PFSK-1 (cell line): ENCODE data around the gene PLPPR2.

Experiments used
- FOXP2 ChIP-seq: optimal IDR thresholded peaks from 2 replicates; pipeline ENCODE3; 2011; ENCODE audit warnings: borderline replicate concordance, control low read depth, inconsistent platforms; ENCODE audit not compliant: insufficient read depth; ENCODE audit errors: extremely low read length, extremely low read depth
- POLR2AphosphoS5 ChIP-seq: IDR thresholded peaks from 2 replicates; pipeline ENCODE4 v1.6.1; 2012; ENCODE audit warnings: low read depth, mild to moderate bottlenecking, control low read depth, low read length, moderate library complexity
- SIN3A ChIP-seq: IDR thresholded peaks from 2 replicates; pipeline ENCODE4 v1.6.1; 2012; ENCODE audit warnings: mild to moderate bottlenecking, low read length, moderate library complexity, borderline replicate concordance; ENCODE audit not compliant: insufficient read depth
- TAF1 ChIP-seq: IDR thresholded peaks from 2 replicates; pipeline ENCODE4 v1.6.1; 2012; ENCODE audit warnings: low read length, control low read depth, borderline replicate concordance; ENCODE audit not compliant: insufficient read depth
- TF ChIP-seq, protein P1 (sequence below), 2 experiments: IDR thresholded peaks; 2 replicates each; pipeline versions ENCODE4 v1.6.1 to v1.8.0; 2011 to 2012; ENCODE audit warnings: low read depth in 2 of 2, low read length in 2 of 2, control low read depth in 1 of 2, inconsistent platforms in 1 of 2, mild to moderate bottlenecking in 1 of 2, moderate library complexity in 1 of 2; ENCODE audit not compliant: insufficient read depth in 1 of 2

The PLPPR2 gene

DNA sequence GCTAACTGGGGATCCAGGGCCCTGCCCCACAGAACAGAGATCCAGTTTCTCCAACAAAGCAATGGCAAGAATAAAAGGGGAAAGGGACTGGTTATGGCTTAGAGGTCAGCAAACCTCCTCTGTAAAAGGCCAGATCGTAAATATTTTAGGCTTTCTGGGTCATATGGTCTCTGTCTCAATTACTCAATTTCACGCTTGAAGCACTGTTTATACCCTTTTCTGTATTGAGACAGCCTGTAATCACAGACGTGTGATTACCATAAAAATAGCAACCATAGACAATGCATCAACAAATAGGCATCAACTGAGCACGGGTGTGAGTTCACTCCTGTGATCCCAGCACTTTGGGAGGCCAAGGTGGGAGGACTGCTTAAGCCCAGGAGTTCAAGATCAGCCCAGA, 25.1 kb upstream of the PLPPR2 start:
- TF ChIP-seq POLR2AphosphoS5 (no peak), FOXP2 (no peak), SIN3A (no peak), TAF1 (no peak)
- TF ChIP-seq, protein P1, sequence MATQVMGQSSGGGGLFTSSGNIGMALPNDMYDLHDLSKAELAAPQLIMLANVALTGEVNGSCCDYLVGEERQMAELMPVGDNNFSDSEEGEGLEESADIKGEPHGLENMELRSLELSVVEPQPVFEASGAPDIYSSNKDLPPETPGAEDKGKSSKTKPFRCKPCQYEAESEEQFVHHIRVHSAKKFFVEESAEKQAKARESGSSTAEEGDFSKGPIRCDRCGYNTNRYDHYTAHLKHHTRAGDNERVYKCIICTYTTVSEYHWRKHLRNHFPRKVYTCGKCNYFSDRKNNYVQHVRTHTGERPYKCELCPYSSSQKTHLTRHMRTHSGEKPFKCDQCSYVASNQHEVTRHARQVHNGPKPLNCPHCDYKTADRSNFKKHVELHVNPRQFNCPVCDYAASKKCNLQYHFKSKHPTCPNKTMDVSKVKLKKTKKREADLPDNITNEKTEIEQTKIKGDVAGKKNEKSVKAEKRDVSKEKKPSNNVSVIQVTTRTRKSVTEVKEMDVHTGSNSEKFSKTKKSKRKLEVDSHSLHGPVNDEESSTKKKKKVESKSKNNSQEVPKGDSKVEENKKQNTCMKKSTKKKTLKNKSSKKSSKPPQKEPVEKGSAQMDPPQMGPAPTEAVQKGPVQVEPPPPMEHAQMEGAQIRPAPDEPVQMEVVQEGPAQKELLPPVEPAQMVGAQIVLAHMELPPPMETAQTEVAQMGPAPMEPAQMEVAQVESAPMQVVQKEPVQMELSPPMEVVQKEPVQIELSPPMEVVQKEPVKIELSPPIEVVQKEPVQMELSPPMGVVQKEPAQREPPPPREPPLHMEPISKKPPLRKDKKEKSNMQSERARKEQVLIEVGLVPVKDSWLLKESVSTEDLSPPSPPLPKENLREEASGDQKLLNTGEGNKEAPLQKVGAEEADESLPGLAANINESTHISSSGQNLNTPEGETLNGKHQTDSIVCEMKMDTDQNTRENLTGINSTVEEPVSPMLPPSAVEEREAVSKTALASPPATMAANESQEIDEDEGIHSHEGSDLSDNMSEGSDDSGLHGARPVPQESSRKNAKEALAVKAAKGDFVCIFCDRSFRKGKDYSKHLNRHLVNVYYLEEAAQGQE (IDR thresholded peaks at IDR 0.05; ENCODE audit: insufficient read depth in 1 of 2, low read depth in 2 of 2, low read length in 2 of 2): no peak

DNA sequence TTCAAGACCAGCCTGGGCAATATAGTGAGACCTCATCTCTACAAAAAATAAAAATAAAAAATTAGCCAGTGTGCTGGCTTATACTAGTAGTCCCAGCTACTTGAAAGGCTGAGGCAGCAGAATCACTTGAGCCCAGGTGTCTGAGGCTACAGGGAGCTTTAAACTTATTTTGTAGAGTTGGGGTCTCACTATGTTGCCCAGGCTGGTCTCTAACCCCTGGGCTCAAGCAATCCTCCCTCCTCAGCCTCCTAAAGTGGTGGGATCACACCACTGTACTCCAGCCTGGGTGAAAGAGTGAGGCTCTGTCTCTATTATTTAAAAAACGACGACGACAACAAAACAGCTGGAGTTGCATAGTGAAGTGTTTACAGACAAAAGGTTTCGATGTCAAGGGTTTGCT, 23.7 kb upstream of the PLPPR2 start:
- TF ChIP-seq TAF1 (no peak), POLR2AphosphoS5 (no peak), FOXP2 (no peak), SIN3A (no peak)
- TF ChIP-seq, protein P1 (IDR thresholded peaks at IDR 0.05; ENCODE audit: insufficient read depth in 1 of 2, low read depth in 2 of 2, low read length in 2 of 2): no peak

DNA sequence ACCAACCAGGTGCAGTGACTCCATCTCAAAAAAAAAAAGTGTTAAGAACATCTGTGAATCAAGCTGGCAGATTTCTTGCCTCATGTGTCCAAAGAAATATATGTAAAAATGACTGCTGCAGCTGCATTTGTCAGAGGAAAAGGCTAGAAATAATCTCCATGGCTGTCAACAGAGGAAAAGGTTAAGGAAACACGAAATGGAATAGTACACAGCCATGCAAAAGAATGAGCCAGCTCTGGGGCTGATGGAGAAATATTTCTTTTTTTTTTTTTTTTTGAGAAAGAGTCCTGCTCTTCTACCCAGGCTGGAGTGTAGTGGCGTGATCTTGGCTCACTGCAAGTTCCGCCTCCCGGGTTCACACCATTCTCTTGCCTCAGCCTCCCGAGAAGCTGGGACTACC, 22.4 kb upstream of the PLPPR2 start:
- TF ChIP-seq POLR2AphosphoS5: no peak
- no peak for TF ChIP-seq FOXP2
- TF ChIP-seq TAF1: no peak
- no peak for TF ChIP-seq SIN3A
- TF ChIP-seq, protein P1 (IDR thresholded peaks at IDR 0.05; ENCODE audit: insufficient read depth in 1 of 2, low read depth in 2 of 2, low read length in 2 of 2): no peak

DNA sequence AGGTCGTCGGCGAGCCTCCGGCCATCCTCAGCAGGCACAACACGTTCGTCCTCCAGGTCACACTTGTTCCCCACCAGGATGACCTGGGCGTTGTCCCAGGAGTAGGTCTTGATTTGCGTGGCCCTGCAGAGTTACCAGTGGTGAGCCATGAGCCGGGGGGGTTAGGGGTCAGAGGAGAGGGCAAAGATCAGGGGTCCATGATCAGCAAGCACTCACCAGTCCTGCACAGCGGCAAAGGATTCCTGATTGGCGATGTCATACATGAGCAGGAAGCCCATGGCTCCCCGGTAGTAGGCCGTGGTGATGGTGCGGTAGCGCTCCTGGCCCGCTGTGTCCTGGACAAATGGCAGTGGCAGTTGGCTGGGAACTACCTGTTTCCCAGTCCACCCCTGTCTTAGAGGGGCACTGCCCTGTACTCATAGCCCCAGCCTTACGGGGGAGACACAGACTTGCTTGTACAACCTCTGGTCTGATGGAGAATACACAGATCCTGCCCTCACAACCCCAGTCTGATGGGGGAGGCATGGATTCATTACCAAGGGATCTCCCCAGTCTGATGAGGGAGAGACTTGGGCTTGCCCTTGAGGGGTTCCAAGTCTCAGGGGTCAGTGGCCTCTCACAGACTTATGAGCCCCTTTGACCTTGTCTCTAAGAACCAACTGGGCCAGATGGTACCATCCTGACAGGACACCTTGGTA, 19.6 kb upstream of the PLPPR2 start:
- TF ChIP-seq TAF1 (no peak), SIN3A (no peak), FOXP2 (no peak), POLR2AphosphoS5 (no peak)
- TF ChIP-seq, protein P1 (IDR thresholded peaks at IDR 0.05; ENCODE audit: insufficient read depth in 1 of 2, low read depth in 2 of 2, low read length in 2 of 2): no peak

DNA sequence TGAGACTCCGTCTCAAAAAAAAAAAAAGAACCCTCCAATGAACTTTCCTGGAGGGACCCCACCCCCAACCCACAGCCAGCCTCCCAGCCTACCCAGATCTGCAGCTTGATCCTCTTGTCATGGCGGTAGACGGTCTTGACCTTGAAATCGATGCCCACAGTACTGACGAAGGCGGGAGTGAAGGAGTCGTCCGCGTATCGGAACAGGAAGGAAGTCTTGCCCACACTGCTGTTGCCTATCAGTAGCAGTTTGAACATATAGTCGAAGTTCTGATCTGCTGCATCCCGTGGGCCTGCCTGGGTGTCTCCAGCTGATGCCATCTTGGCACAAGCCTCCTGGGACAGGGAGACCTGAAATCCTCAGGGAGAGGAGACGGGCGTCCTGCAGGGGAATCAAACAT, 18.2 kb upstream of the PLPPR2 start:
- TF ChIP-seq POLR2AphosphoS5: no peak
- no peak for TF ChIP-seq FOXP2
- TF ChIP-seq, protein P1 (IDR thresholded peaks at IDR 0.05; ENCODE audit: insufficient read depth in 1 of 2, low read depth in 2 of 2, low read length in 2 of 2): no peak
- no peak for TF ChIP-seq TAF1
- TF ChIP-seq SIN3A: no peak
